AG20443 (cell line): ENCODE data around the gene TKTL1.

ENCODE experiments used
- DNase-seq: peaks from one replicate; pipeline ENCODE4 v3.0.0; 2012; ENCODE audit warnings: low spot score, mixed read lengths

Gene TKTL1

DNA sequence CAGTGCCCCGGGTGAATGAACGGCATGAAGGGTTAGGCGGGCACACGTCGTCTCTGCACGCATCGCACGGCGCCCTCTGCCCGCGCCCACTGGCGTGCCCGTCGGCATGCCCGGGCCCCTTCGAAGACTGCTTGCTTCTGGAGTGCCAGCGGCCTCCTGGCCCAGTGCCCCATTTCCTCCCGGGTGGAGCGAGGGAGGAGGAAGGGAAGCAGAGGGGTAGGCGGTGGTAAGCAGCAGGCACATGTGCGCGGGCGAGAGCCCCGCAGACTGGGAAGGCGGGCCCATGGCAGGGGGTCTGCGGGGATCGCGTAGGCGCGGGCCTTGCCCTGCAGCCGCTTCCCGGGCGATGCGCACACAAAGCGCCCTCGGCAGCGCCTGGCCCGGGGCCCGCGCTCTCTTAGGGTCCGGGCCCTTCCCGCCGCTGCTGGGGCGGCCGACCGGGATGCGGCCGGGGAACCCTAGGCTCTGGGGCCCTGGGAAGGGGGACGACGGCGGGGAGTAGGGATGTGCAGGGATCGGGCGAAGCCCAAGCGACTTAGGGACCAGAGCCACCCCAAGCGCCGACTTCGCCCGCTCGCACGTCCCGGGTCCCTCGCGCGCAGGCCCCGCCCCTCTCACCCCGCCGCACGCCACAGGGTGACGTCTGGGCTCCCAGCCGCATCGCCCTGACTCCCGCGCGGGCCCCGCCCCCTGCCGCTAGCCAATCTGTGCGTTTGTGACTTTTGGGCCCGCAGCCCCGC, 82.6 kb downstream of the TKTL1 start:
- peak; percentile 71 for DNase-seq

DNA sequence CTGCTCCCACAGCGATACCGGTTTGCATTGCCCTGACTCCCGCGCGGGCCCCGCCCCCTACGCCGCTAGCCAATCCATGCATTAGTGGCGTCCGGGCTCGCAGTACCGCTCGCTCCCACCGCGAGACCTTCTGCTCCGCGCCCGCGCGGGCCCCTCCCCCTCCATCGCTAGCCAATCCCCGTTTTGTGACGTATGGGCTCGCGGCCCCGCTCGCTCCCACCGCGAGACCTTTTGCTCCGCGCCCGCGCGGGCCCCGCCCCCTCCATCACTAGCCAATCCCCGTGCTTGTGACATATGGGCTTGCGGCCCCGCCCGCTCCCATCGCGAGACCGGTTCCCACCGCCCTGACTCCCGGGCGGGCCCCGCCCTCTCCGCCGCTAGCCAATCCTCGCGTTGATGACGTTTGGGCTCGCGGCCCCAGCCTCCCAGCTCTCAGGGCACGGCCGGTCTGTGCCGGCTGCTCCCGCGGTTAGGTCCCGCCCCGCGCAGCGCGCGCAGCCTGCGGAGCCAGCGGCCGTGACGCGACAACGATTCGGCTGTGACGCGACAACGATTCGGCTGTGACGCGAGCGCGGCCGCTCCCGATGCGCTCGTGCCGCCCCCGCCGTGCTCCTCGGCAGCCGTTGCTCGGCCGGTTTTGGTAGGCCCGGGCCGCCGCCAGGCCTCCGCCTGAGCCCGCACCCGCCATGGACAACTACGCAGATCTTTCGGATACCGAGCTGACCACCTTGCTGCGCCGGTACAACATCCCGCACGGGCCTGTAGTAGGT, 83.4 kb downstream of the TKTL1 start, which contains the start of gene EMD:
Gene EMD (plus strand): TSS at position 497 of the 770 bp plus-strand sequence. CDS start 190 bp downstream, at position 687.
- peak; percentile 84 for DNase-seq

DNA sequence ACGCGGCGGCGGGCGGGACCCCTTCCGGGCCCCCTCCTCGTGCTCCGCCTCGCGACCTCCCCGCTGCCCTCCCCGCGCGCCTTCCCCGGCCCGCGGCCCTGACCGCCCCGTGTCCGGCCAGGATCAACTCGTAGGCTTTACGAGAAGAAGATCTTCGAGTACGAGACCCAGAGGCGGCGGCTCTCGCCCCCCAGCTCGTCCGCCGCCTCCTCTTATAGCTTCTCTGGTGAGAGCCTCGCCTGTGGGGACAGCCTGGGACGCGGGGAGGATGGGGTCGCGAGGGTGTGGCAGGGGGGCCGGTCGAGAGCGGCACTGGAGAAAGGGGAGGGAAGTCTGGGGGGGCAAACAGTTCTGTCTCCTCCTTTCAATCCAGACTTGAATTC, 84.0 kb downstream of the TKTL1 start:
- DNase-seq: no peak
